Mesenchymal stem cell (in vitro differentiated cells and primary cell): ENCODE results near the gene TNS1.
A peak's percentile ranks its signal among the peaks of the same experiment; 100 is the strongest.

Source experiments
- DNase-seq: peaks from one replicate; pipeline ENCODE4 v3.0.0-alpha.2; 2013
- H2AFZ ChIP-seq: one replicate; pipeline ENCODE4 v1.6.1; 2013; ENCODE audit warnings: low read depth, mild to moderate bottlenecking, control low read depth, inconsistent platforms, low read length, moderate library complexity
- H2AK5ac ChIP-seq: 2 replicates; pipeline ENCODE4 v1.6.1; 2013; ENCODE audit warnings: low read length, moderate library complexity, mild to moderate bottlenecking, inconsistent platforms; ENCODE audit not compliant: severe bottlenecking
- H2BK120ac ChIP-seq: one replicate; pipeline ENCODE4 v1.6.1; 2013; ENCODE audit warnings: low read depth, mild to moderate bottlenecking, inconsistent platforms, low read length, moderate library complexity
- H2BK12ac ChIP-seq, 2 experiments: one replicate each; pipeline ENCODE4 v1.6.1; 2013; ENCODE audit warnings: inconsistent platforms in 2 of 2, low read length in 2 of 2, mild to moderate bottlenecking in 2 of 2, moderate library complexity in 2 of 2, control low read depth in 1 of 2
- H2BK15ac ChIP-seq: one replicate; pipeline ENCODE4 v1.6.1; 2013; ENCODE audit warnings: mild to moderate bottlenecking, low read depth, inconsistent platforms; ENCODE audit not compliant: poor library complexity, severe bottlenecking
- H2BK5ac ChIP-seq: 2 replicates; pipeline ENCODE4 v1.6.1; 2013; ENCODE audit warnings: low read depth, mild to moderate bottlenecking, low read length, control low read depth, inconsistent platforms; ENCODE audit not compliant: poor library complexity, severe bottlenecking
- H3K14ac ChIP-seq, 2 experiments: one replicate each; pipeline ENCODE4 v1.6.1; 2013; ENCODE audit warnings: inconsistent platforms in 2 of 2, low read length in 2 of 2, control low read depth in 1 of 2, mild to moderate bottlenecking in 1 of 2, moderate library complexity in 1 of 2
- H3K18ac ChIP-seq, 2 experiments: one replicate each; pipeline ENCODE4 v1.6.1; 2013; ENCODE audit warnings: inconsistent platforms in 2 of 2, low read length in 2 of 2, control low read depth in 1 of 2, low read depth in 1 of 2, mild to moderate bottlenecking in 1 of 2
- H3K23ac ChIP-seq, 2 experiments: one replicate each; pipeline ENCODE4 v1.6.1; 2013; ENCODE audit warnings: inconsistent platforms in 2 of 2, low read length in 2 of 2, mild to moderate bottlenecking in 2 of 2, moderate library complexity in 2 of 2, control low read depth in 1 of 2
- H3K27ac ChIP-seq: 2 replicates; pipeline ENCODE4 v1.5.1; 2013; ENCODE audit warnings: mild to moderate bottlenecking, moderate library complexity, low read length, control low read depth, inconsistent platforms; ENCODE audit not compliant: poor library complexity, severe bottlenecking
- H3K27me3 ChIP-seq, 2 experiments: 2 replicates each; pipeline versions ENCODE4 v1.6.1 to v1.7.0; 2013; ENCODE audit warnings: low read length in 2 of 2, mild to moderate bottlenecking in 2 of 2, moderate library complexity in 2 of 2, control low read depth in 1 of 2, inconsistent platforms in 1 of 2; ENCODE audit not compliant: control insufficient read depth in 1 of 2, insufficient read depth in 1 of 2
- H3K36me3 ChIP-seq, 2 experiments: 2 replicates each; pipeline versions ENCODE4 v1.6.1 to v1.7.0; 2013; ENCODE audit warnings: low read length in 2 of 2, control low read depth in 1 of 2, inconsistent platforms in 1 of 2, low read depth in 1 of 2, mild to moderate bottlenecking in 1 of 2; ENCODE audit not compliant: insufficient read depth in 2 of 2, control insufficient read depth in 1 of 2
- H3K4ac ChIP-seq, 2 experiments: one replicate each; pipeline ENCODE4 v1.6.1; 2013; ENCODE audit warnings: inconsistent platforms in 2 of 2, low read length in 2 of 2, mild to moderate bottlenecking in 2 of 2, moderate library complexity in 2 of 2, control low read depth in 1 of 2, low read depth in 1 of 2
- H3K4me1 ChIP-seq: 2 replicates; pipeline ENCODE4 v1.6.1; 2013; ENCODE audit warnings: low read depth, low read length, control low read depth; ENCODE audit not compliant: control insufficient read depth, insufficient read depth
- H3K4me2 ChIP-seq: 2 replicates; pipeline ENCODE4 v1.6.1; 2013; ENCODE audit warnings: low read length, mild to moderate bottlenecking, inconsistent platforms; ENCODE audit not compliant: poor library complexity, severe bottlenecking
- H3K4me3 ChIP-seq, 2 experiments: 2 replicates each; pipeline versions ENCODE4 v1.5.1 to v1.7.0; 2013; ENCODE audit warnings: low read length in 2 of 2, mild to moderate bottlenecking in 2 of 2, control low read depth in 1 of 2, low read depth in 1 of 2; ENCODE audit not compliant: insufficient read depth in 1 of 2
- H3K79me1 ChIP-seq: replicated peaks from 2 replicates; pipeline ENCODE4 v1.6.1; 2013; ENCODE audit warnings: mild to moderate bottlenecking, control low read depth, low read length, inconsistent platforms; ENCODE audit not compliant: poor library complexity, severe bottlenecking
- H3K9ac ChIP-seq: 2 replicates; pipeline ENCODE4 v1.7.0; 2013; ENCODE audit warnings: mild to moderate bottlenecking, low read length, moderate library complexity
- H3K9me3 ChIP-seq: 2 replicates; pipeline ENCODE4 v1.7.0; 2013; ENCODE audit warnings: mild to moderate bottlenecking, low read length; ENCODE audit not compliant: control insufficient read depth
- H4K8ac ChIP-seq: one replicate; pipeline ENCODE4 v1.6.1; 2013; ENCODE audit warnings: inconsistent platforms, mild to moderate bottlenecking, low read length, moderate library complexity
- H4K91ac ChIP-seq: one replicate; pipeline ENCODE4 v1.6.1; 2013; ENCODE audit warnings: mild to moderate bottlenecking, low read length, inconsistent platforms
- WGBS: methylation state at CpG from one replicate; pipeline ENCODE4 v1.1.7; 2013; ENCODE audit warnings: mixed read lengths; 5-methylcytosine and 5-hydroxymethylcytosine counted together

TNS1 gene

GRCh38 chr2:217848351-217848957 is 154.3 kb downstream of the TNS1 start:
- Histone ChIP-seq H3K4me1 (peaks cover 36% of the 10 kb centered on the region), H3K14ac (no peak overlapping the region), H3K27me3 (no peaks in the 10 kb centered on the region), H3K4me2 (no peak overlapping the region), H3K79me1 (peaks cover 43% of the 10 kb centered on the region), H2BK12ac (no peak overlapping the region), H2BK15ac (peak overlapping the region; percentile 6), H3K36me3 (peaks cover 56 to 60% of the 10 kb centered on the region in 2 experiments), H3K18ac (no peak overlapping the region), H2BK5ac (no peak overlapping the region), H3K9me3 (peaks cover 7% of the 10 kb centered on the region), H3K27ac (no peak overlapping the region), H3K4me3 (no peak overlapping the region), H3K4ac (no peak overlapping the region), H4K91ac (no peak overlapping the region), H2AK5ac (no peak overlapping the region), H2BK120ac (no peak overlapping the region), H3K9ac (no peak overlapping the region), H3K23ac (no peak overlapping the region), H4K8ac (no peak overlapping the region), H2AFZ (no peak overlapping the region)
- DNase-seq = no peak
- WGBS = 95% methylated on average over 27 of the region's 27 CpGs

- no peak overlapping the region for H4K8ac ChIP-seq
- no peak for DNase-seq
- no peak overlapping the region for H2BK12ac ChIP-seq
- no peak overlapping the region for H2AFZ ChIP-seq
- no peak overlapping the region for H3K18ac ChIP-seq
- 94% methylated on average over 20 of the region's 20 CpGs for WGBS
- no peak overlapping the region for H3K23ac ChIP-seq
- H2BK5ac ChIP-seq = no peak overlapping the region
- H3K14ac ChIP-seq = no peak overlapping the region
- H3K36me3 ChIP-seq = peaks cover 55 to 60% of the 10 kb centered on the region in 2 experiments
- peak overlapping the region; percentile 6 for H2BK15ac ChIP-seq
- H3K27me3 ChIP-seq = no peaks in the 10 kb centered on the region
- no peak overlapping the region for H3K4me2 ChIP-seq
- no peak overlapping the region for H3K4me3 ChIP-seq
- H4K91ac ChIP-seq = no peak overlapping the region
- no peak overlapping the region for H3K4ac ChIP-seq
- no peak overlapping the region for H3K27ac ChIP-seq
- H3K4me1 ChIP-seq = peaks cover 30% of the 10 kb centered on the region
- H3K9ac ChIP-seq = no peak overlapping the region
- H3K9me3 ChIP-seq = peaks cover 7% of the 10 kb centered on the region
- no peak overlapping the region for H2AK5ac ChIP-seq
- peaks cover 43% of the 10 kb centered on the region for H3K79me1 ChIP-seq
- no peak overlapping the region for H2BK120ac ChIP-seq
These were observed 155.0 kb downstream of the TNS1 start for GRCh38 chr2:217847552-217848350.

- Histone ChIP-seq H3K4me1 (peaks cover 25% of the 10 kb centered on the region), H2BK5ac (no peak overlapping the region), H4K8ac (no peak overlapping the region), H3K23ac (no peak overlapping the region), H3K4me2 (no peak overlapping the region), H3K36me3 (peaks cover 57 to 66% of the 10 kb centered on the region in 2 experiments), H3K27ac (no peak overlapping the region), H3K4me3 (no peak overlapping the region), H3K9ac (no peak overlapping the region), H2BK15ac (no peak overlapping the region), H3K18ac (no peak overlapping the region), H3K9me3 (peaks cover 7% of the 10 kb centered on the region), H2AK5ac (no peak overlapping the region), H2AFZ (no peak overlapping the region), H3K27me3 (no peaks in the 10 kb centered on the region), H3K4ac (no peak overlapping the region), H3K79me1 (peaks cover 42% of the 10 kb centered on the region), H2BK12ac (no peak overlapping the region), H2BK120ac (no peak overlapping the region), H4K91ac (no peak overlapping the region), H3K14ac (no peak overlapping the region)
- DNase-seq = no peak
- 100% methylated on average over 1 of the region's 2 CpGs for WGBS
These were observed 155.7 kb downstream of the TNS1 start for GRCh38 chr2:217847115-217847514.

- no peak overlapping the region for H3K4me3 ChIP-seq
- H3K27ac ChIP-seq = no peak overlapping the region
- H2AFZ ChIP-seq = no peak overlapping the region
- no peak overlapping the region for H2BK15ac ChIP-seq
- H2BK12ac ChIP-seq = no peak overlapping the region
- no peak overlapping the region for H4K8ac ChIP-seq
- no peak overlapping the region for H3K4me2 ChIP-seq
- peaks cover 63 to 74% of the 10 kb centered on the region in 2 experiments for H3K36me3 ChIP-seq
- H2AK5ac ChIP-seq = no peak overlapping the region
- H3K18ac ChIP-seq = no peak overlapping the region
- H3K79me1 ChIP-seq = peaks cover 39% of the 10 kb centered on the region
- H3K9me3 ChIP-seq = peaks cover 7% of the 10 kb centered on the region
- no peak for DNase-seq
- no peaks in the 10 kb centered on the region for H3K27me3 ChIP-seq
- no peak overlapping the region for H3K9ac ChIP-seq
- H4K91ac ChIP-seq = no peak overlapping the region
- H3K23ac ChIP-seq = no peak overlapping the region
- no peak overlapping the region for H2BK120ac ChIP-seq
- H2BK5ac ChIP-seq = no peak overlapping the region
- H3K4me1 ChIP-seq = peaks cover 19% of the 10 kb centered on the region
- 94% methylated on average over 3 of the region's 3 CpGs for WGBS
- no peak overlapping the region for H3K4ac ChIP-seq
- H3K14ac ChIP-seq = no peak overlapping the region
These were observed 156.5 kb downstream of the TNS1 start for GRCh38 chr2:217846321-217846743.
